H9 (cell line): ENCODE results near the gene HSPG2. TPM values are rescaled to one million over a fixed set of nuclear protein-coding genes. Genes with fewer than 3 reads are reported as not detected.
A peak's percentile ranks its signal among the peaks of the same experiment; 100 is the strongest.

Experiments
- DNase-seq: peaks from one replicate; pipeline ENCODE4 v3.0.0-alpha.2; 2017
- H2AFZ ChIP-seq: one replicate; pipeline ENCODE4 v1.6.1; 2013; ENCODE audit warnings: mild to moderate bottlenecking, low read length, control low read depth, moderate library complexity
- H2AK5ac ChIP-seq: 2 replicates; pipeline ENCODE4 v1.6.1; 2013; ENCODE audit warnings: low read length, control low read depth, mixed read lengths; ENCODE audit not compliant: insufficient read length
- H2BK120ac ChIP-seq: one replicate; pipeline ENCODE4 v1.6.1; 2013; ENCODE audit warnings: low read depth, mild to moderate bottlenecking, low read length, control low read depth, inconsistent platforms; ENCODE audit not compliant: poor library complexity, severe bottlenecking
- H2BK12ac ChIP-seq: 2 replicates; pipeline ENCODE4 v1.6.1; 2013; ENCODE audit warnings: low read length, control low read depth, mixed read lengths, low read depth; ENCODE audit not compliant: insufficient read length
- H2BK15ac ChIP-seq: 2 replicates; pipeline ENCODE4 v1.6.1; 2013; ENCODE audit warnings: low read depth, low read length, control low read depth
- H2BK20ac ChIP-seq: one replicate; pipeline ENCODE4 v1.6.1; 2013; ENCODE audit warnings: low read depth, mild to moderate bottlenecking, low read length, control low read depth, inconsistent platforms; ENCODE audit not compliant: poor library complexity, severe bottlenecking
- H2BK5ac ChIP-seq: 2 replicates; pipeline ENCODE4 v1.6.1; 2013; ENCODE audit warnings: low read length, control low read depth, mixed read lengths; ENCODE audit not compliant: insufficient read length
- H3K14ac ChIP-seq: 2 replicates; pipeline ENCODE4 v1.6.1; 2013; ENCODE audit warnings: low read length, control low read depth; ENCODE audit not compliant: insufficient read depth
- H3K18ac ChIP-seq: 2 replicates; pipeline ENCODE4 v1.6.1; 2013; ENCODE audit warnings: low read depth, mild to moderate bottlenecking, mixed read lengths, low read length, control low read depth; ENCODE audit not compliant: insufficient read length
- H3K23ac ChIP-seq: 2 replicates; pipeline ENCODE4 v1.6.1; 2013; ENCODE audit warnings: low read length, control low read depth, mixed read lengths, low read depth; ENCODE audit not compliant: insufficient read length
- H3K23me2 ChIP-seq: 2 replicates; pipeline ENCODE4 v1.6.1; 2013; ENCODE audit warnings: low read depth, mild to moderate bottlenecking, mixed read lengths, low read length, control low read depth; ENCODE audit not compliant: insufficient read length, poor library complexity, severe bottlenecking
- H3K27ac ChIP-seq: 2 replicates; pipeline ENCODE4 v1.5.1; 2013; ENCODE audit warnings: low read length, control low read depth, mixed read lengths, low read depth; ENCODE audit not compliant: insufficient read length
- H3K27me3 ChIP-seq: 2 replicates; pipeline ENCODE4 v1.6.1; 2013; ENCODE audit warnings: low read length, control low read depth, inconsistent platforms; ENCODE audit not compliant: insufficient read depth
- H3K4ac ChIP-seq: 2 replicates; pipeline ENCODE4 v1.6.1; 2013; ENCODE audit warnings: low read depth, mild to moderate bottlenecking, control low read depth, inconsistent platforms, low read length, moderate library complexity
- H3K4me1 ChIP-seq: 2 replicates; pipeline ENCODE4 v1.6.1; 2013; ENCODE audit warnings: low read length, control low read depth, inconsistent platforms; ENCODE audit not compliant: insufficient read depth
- H3K4me2 ChIP-seq: 2 replicates; pipeline ENCODE4 v1.6.1; 2013; ENCODE audit warnings: low read length, control low read depth, mixed read lengths; ENCODE audit not compliant: insufficient read length, insufficient read depth
- H3K56ac ChIP-seq: 2 replicates; pipeline ENCODE4 v1.6.1; 2013; ENCODE audit warnings: low read depth, mild to moderate bottlenecking, mixed read lengths, low read length, control low read depth; ENCODE audit not compliant: insufficient read length
- H3K79me1 ChIP-seq: 2 replicates; pipeline ENCODE4 v1.6.1; 2013; ENCODE audit warnings: low read depth, mild to moderate bottlenecking, moderate library complexity, low read length, control low read depth, inconsistent platforms; ENCODE audit not compliant: insufficient read depth, poor library complexity, severe bottlenecking
- H3K79me2 ChIP-seq: 2 replicates; pipeline ENCODE4 v1.6.1; 2013; ENCODE audit warnings: low read length, control low read depth, inconsistent platforms; ENCODE audit not compliant: insufficient read depth
- H3K9ac ChIP-seq: 2 replicates; pipeline ENCODE4 v1.6.1; 2013; ENCODE audit warnings: low read length, control low read depth, mixed read lengths; ENCODE audit not compliant: insufficient read length; ENCODE audit errors: extremely low read depth
- H3K9me3 ChIP-seq: one replicate; pipeline ENCODE4 v1.6.1; 2013; ENCODE audit warnings: low read depth, low read length, inconsistent platforms; ENCODE audit not compliant: control insufficient read depth
- H3T11ph ChIP-seq: one replicate; pipeline ENCODE4 v1.6.1; 2013; ENCODE audit warnings: mild to moderate bottlenecking, low read length, control low read depth, inconsistent platforms
- H4K20me1 ChIP-seq: one replicate; pipeline ENCODE4 v1.6.1; 2013; ENCODE audit not compliant: control insufficient read depth, insufficient read length, insufficient read depth
- H4K5ac ChIP-seq: 2 replicates; pipeline ENCODE4 v1.6.1; 2013; ENCODE audit warnings: low read depth, mild to moderate bottlenecking, mixed read lengths, low read length, control low read depth; ENCODE audit not compliant: insufficient read length
- H4K8ac ChIP-seq: replicated peaks from 2 replicates; pipeline ENCODE4 v1.6.1; 2013; ENCODE audit warnings: low read length, control low read depth, mixed read lengths, low read depth; ENCODE audit not compliant: insufficient read length
- H4K91ac ChIP-seq: 2 replicates; pipeline ENCODE4 v1.6.1; 2013; ENCODE audit warnings: low read depth, mild to moderate bottlenecking, moderate library complexity, mixed read lengths, low read length, control low read depth; ENCODE audit not compliant: insufficient read length
- H3K27ac Mint-ChIP-seq, 3 experiments: 2 replicates in 2 of 3; 3 replicates in 1 of 3; pipeline ENCODE4 v1.8.0; 2020 to 2021; ENCODE audit warnings: mixed read lengths in 3 of 3, mild to moderate bottlenecking in 1 of 3, moderate library complexity in 1 of 3
- H3K27me3 Mint-ChIP-seq: 2 replicates; pipeline ENCODE4 v1.8.0; 2021; ENCODE audit warnings: low read depth, mild to moderate bottlenecking, moderate library complexity, mixed read lengths
- H3K36me3 Mint-ChIP-seq, 3 experiments: 2 replicates in 2 of 3; 3 replicates in 1 of 3; pipeline ENCODE4 v1.8.0; 2020 to 2021; ENCODE audit warnings: low read depth in 3 of 3, mixed read lengths in 3 of 3; ENCODE audit not compliant: insufficient read depth in 1 of 3
- H3K4me1 Mint-ChIP-seq, 2 experiments: 2 replicates each; pipeline ENCODE4 v1.8.0; 2020; ENCODE audit warnings: mixed read lengths in 2 of 2
- H3K4me3 Mint-ChIP-seq, 2 experiments: 2 replicates in 1 of 2; 3 replicates in 1 of 2; pipeline ENCODE4 v1.8.0; 2020 to 2021; ENCODE audit warnings: mild to moderate bottlenecking in 2 of 2, mixed read lengths in 2 of 2, moderate library complexity in 1 of 2
- H3K9me3 Mint-ChIP-seq, 2 experiments: 2 replicates in 1 of 2; 3 replicates in 1 of 2; pipeline ENCODE4 v1.8.0; 2020; ENCODE audit warnings: mild to moderate bottlenecking in 2 of 2, mixed read lengths in 2 of 2, moderate library complexity in 1 of 2
- CTCF ChIP-seq: fragments of 200-600 bp; sonication (generic); conservative IDR thresholded peaks from 3 replicates; pipeline ENCODE4 v1.8.0; 2021; ENCODE audit warnings: antibody characterized with exemption, mild to moderate bottlenecking
- WGBS: extraction: QIAGEN DNeasy Blood & Tissue Kit; methylation state at CpG from one replicate; pipeline ENCODE4 v1.1.7; 2013; ENCODE audit warnings: missing lambda C conversion rate, low lambda C conversion rate, mixed read lengths; ENCODE audit not compliant: insufficient read length; ENCODE audit errors: extremely low coverage; 5-methylcytosine and 5-hydroxymethylcytosine counted together
- total RNA-seq: library from RNA; stranded (reverse); gene quantifications from 2 replicates; pipeline ENCODE4 v1.2.1, GENCODE V29; 2021

HSPG2 gene
- total RNA-seq, 1 experiment from 2014 or later, result 90.0 TPM

- Mint-ChIP-seq H3K9me3 (peaks cover 3% of the 10 kb centered on the region in 2 experiments; a peak in 3 of 5 replicates), H3K36me3 (peaks cover 2 to 5% (median 4%) of the 10 kb centered on the region in 3 experiments; a peak in 6 of 7 replicates), H3K4me3 (peak within 1 kb of the TSS; percentile 86 to 92), H3K27ac (peak within 1 kb of the TSS; percentile 100), H3K27me3 (no peaks in the 10 kb centered on the region), H3K4me1 (peaks cover 10 to 18% of the 10 kb centered on the region in 2 experiments)
- H3K56ac ChIP-seq, result no peak within 1 kb of the TSS
- H3K14ac ChIP-seq, result peak within 1 kb of the TSS; percentile 95
- H3T11ph ChIP-seq, result peak within 1 kb of the TSS; percentile 1
- no peaks in the 10 kb centered on the region for H3K27me3 ChIP-seq
- DNase-seq, result peak; percentile 98
- peak within 1 kb of the TSS; percentile 84 for H2BK120ac ChIP-seq
- no peak within 1 kb of the TSS for H4K91ac ChIP-seq
- H2BK5ac ChIP-seq, result peak within 1 kb of the TSS; percentile 83
- H2AK5ac ChIP-seq, result no peak within 1 kb of the TSS
- no peaks in the 10 kb centered on the region for H3K79me1 ChIP-seq
- H2AFZ ChIP-seq, result no peak within 1 kb of the TSS
- peak within 1 kb of the TSS; percentile 90 for H3K27ac ChIP-seq
- H3K9ac ChIP-seq, result peak within 1 kb of the TSS; percentile 90
- WGBS, result no CpG with 5 or more reads among the region's 82 CpGs
- peaks cover 34% of the 10 kb centered on the region; the same call in 1 of the 2 replicates for H3K79me2 ChIP-seq
- no peak within 1 kb of the TSS for H2BK20ac ChIP-seq
- peak within 1 kb of the TSS; percentile 63; the same call in 1 of the 2 replicates for H3K4ac ChIP-seq
- H3K23me2 ChIP-seq, result peaks cover 9% of the 10 kb centered on the region
- H3K23ac ChIP-seq, result no peak within 1 kb of the TSS
- H4K5ac ChIP-seq, result peak within 1 kb of the TSS; percentile 64
- H4K20me1 ChIP-seq, result no peaks in the 10 kb centered on the region
- H4K8ac ChIP-seq, result no peak within 1 kb of the TSS
- peak within 1 kb of the TSS; percentile 96 for H3K18ac ChIP-seq
- TF ChIP-seq CTCF, result no peak
- H2BK12ac ChIP-seq, result peak within 1 kb of the TSS; percentile 9
- H3K9me3 ChIP-seq, result no peaks in the 10 kb centered on the region
- no peak within 1 kb of the TSS; the same call in 1 of the 2 replicates for H2BK15ac ChIP-seq
- H3K4me1 ChIP-seq, result no peaks in the 10 kb centered on the region
- peak within 1 kb of the TSS; percentile 87 for H3K4me2 ChIP-seq
Measured at GRCh38 chr1:21782868-21783678, 154.0 kb downstream of the HSPG2 start, which contains the start of gene USP48. USP48 (minus strand) TSS chr1:21783149; CDS start chr1:21782957, 192 bp downstream.
